ENCODE data around the gene CXCR6.
A peak's percentile ranks its signal among the peaks of the same experiment; 100 is the strongest.

Gene CXCR6

GRCh38 chr3:45947361-45947760 lies 4.1 kb downstream of the CXCR6 start:
- Histone ChIP-seq H2AFZ (ENCODE audit: low read depth, low read length) (no peak overlapping the region), H3K4me1 (ENCODE audit: insufficient read depth, low read length) (peaks cover 50% of the 10 kb centered on the region), H4K20me1 (ENCODE audit: insufficient read depth, low read length) (0 out of 2 replicates have a peak, but pooled peaks cover 4% of the 10 kb centered on the region), H3K27ac (ENCODE audit: low read length) (peak overlapping the region; percentile 66), H3K9ac (ENCODE audit: low read depth, low read length) (no peak overlapping the region), H3K4me3 (ENCODE audit: low read depth in 1 of 2, low read length in 2 of 2) (no peak overlapping the region), H3K4me2 (ENCODE audit: insufficient read depth, low read length) (no peak overlapping the region), H3K9me3 (ENCODE audit: insufficient read depth, low read length, severe bottlenecking) (no peaks in the 10 kb centered on the region), H3K27me3 (ENCODE audit: insufficient read depth, low read length, poor library complexity) (no peaks in the 10 kb centered on the region), H3K79me2 (ENCODE audit: insufficient read depth, low read length) (peaks cover 9% of the 10 kb centered on the region; the same call in 1 of the 2 replicates), H3K36me3 (ENCODE audit: insufficient read depth, low read length) (peaks cover 81% of the 10 kb centered on the region)
- TF ChIP-seq EZH2 (IDR thresholded peaks at IDR 0.05; ENCODE audit: borderline replicate concordance, low read depth, low read length, severe bottlenecking) (no peak), CTCF (IDR thresholded peaks at IDR 0.05; ENCODE audit: borderline replicate concordance, extremely low read depth, low read length, poor library complexity, severe bottlenecking) (no peak)
- DNase-seq (no peak), ATAC-seq (ENCODE audit: insufficient read depth, low read depth) (no peak)

GRCh38 chr3:45948311-45948781 lies 5.1 kb downstream of the CXCR6 start:
- Histone ChIP-seq H3K79me2 (ENCODE audit: insufficient read depth, low read length) (peaks cover 9% of the 10 kb centered on the region; the same call in 1 of the 2 replicates), H4K20me1 (ENCODE audit: insufficient read depth, low read length) (no peaks in the 10 kb centered on the region), H3K4me2 (ENCODE audit: insufficient read depth, low read length) (no peak overlapping the region), H2AFZ (ENCODE audit: low read depth, low read length) (no peak overlapping the region), H3K27me3 (ENCODE audit: insufficient read depth, low read length, poor library complexity) (no peaks in the 10 kb centered on the region), H3K36me3 (ENCODE audit: insufficient read depth, low read length) (peaks cover 88% of the 10 kb centered on the region), H3K9me3 (ENCODE audit: insufficient read depth, low read length, severe bottlenecking) (no peaks in the 10 kb centered on the region), H3K27ac (ENCODE audit: low read length) (peak overlapping the region; percentile 31; the same call in 1 of the 2 replicates), H3K9ac (ENCODE audit: low read depth, low read length) (no peak overlapping the region), H3K4me1 (ENCODE audit: insufficient read depth, low read length) (peaks cover 40% of the 10 kb centered on the region), H3K4me3 (ENCODE audit: low read depth in 1 of 2, low read length in 2 of 2) (no peak overlapping the region)
- no peak for ATAC-seq (ENCODE audit: insufficient read depth, low read depth)
- TF ChIP-seq EZH2 (IDR thresholded peaks at IDR 0.05; ENCODE audit: borderline replicate concordance, low read depth, low read length, severe bottlenecking) = no peak
- no peak for TF ChIP-seq CTCF (IDR thresholded peaks at IDR 0.05; ENCODE audit: borderline replicate concordance, extremely low read depth, low read length, poor library complexity, severe bottlenecking)
- no peak for DNase-seq

- DNase-seq = no peak
- no peak overlapping the region for H3K9ac ChIP-seq (ENCODE audit: low read depth, low read length)
- H3K4me3 ChIP-seq (ENCODE audit: low read depth in 1 of 2, low read length in 2 of 2) = no peak overlapping the region
- ATAC-seq (ENCODE audit: insufficient read depth, low read depth) = no peak
- no peaks in the 10 kb centered on the region for H3K27me3 ChIP-seq (ENCODE audit: insufficient read depth, low read length, poor library complexity)
- peaks cover 94% of the 10 kb centered on the region for H3K36me3 ChIP-seq (ENCODE audit: insufficient read depth, low read length)
- H3K27ac ChIP-seq (ENCODE audit: low read length) = peak overlapping the region; percentile 31; the same call in 1 of the 2 replicates
- peaks cover 9% of the 10 kb centered on the region; the same call in 1 of the 2 replicates for H3K79me2 ChIP-seq (ENCODE audit: insufficient read depth, low read length)
- no peaks in the 10 kb centered on the region for H4K20me1 ChIP-seq (ENCODE audit: insufficient read depth, low read length)
- no peak for TF ChIP-seq CTCF (IDR thresholded peaks at IDR 0.05; ENCODE audit: borderline replicate concordance, extremely low read depth, low read length, poor library complexity, severe bottlenecking)
- no peak for TF ChIP-seq EZH2 (IDR thresholded peaks at IDR 0.05; ENCODE audit: borderline replicate concordance, low read depth, low read length, severe bottlenecking)
- peaks cover 34% of the 10 kb centered on the region for H3K4me1 ChIP-seq (ENCODE audit: insufficient read depth, low read length)
- no peaks in the 10 kb centered on the region for H3K9me3 ChIP-seq (ENCODE audit: insufficient read depth, low read length, severe bottlenecking)
- H2AFZ ChIP-seq (ENCODE audit: low read depth, low read length) = no peak overlapping the region
- no peak overlapping the region for H3K4me2 ChIP-seq (ENCODE audit: insufficient read depth, low read length)
Observed at GRCh38 chr3:45948881-45949280, 5.6 kb downstream of the CXCR6 start.

All from DND-41 (cell line).